ENCODE results near the gene FUT4. TPM values are rescaled to one million over a fixed set of nuclear protein-coding genes. Genes with fewer than 3 reads are reported as not detected.

Gene FUT4
- total RNA-seq (2022; extraction: Qiagen RNA extraction; ENCODE audit: low read depth) = 2.1 to 2.8 TPM (median 2.6 TPM) in 5 replicates

DNA sequence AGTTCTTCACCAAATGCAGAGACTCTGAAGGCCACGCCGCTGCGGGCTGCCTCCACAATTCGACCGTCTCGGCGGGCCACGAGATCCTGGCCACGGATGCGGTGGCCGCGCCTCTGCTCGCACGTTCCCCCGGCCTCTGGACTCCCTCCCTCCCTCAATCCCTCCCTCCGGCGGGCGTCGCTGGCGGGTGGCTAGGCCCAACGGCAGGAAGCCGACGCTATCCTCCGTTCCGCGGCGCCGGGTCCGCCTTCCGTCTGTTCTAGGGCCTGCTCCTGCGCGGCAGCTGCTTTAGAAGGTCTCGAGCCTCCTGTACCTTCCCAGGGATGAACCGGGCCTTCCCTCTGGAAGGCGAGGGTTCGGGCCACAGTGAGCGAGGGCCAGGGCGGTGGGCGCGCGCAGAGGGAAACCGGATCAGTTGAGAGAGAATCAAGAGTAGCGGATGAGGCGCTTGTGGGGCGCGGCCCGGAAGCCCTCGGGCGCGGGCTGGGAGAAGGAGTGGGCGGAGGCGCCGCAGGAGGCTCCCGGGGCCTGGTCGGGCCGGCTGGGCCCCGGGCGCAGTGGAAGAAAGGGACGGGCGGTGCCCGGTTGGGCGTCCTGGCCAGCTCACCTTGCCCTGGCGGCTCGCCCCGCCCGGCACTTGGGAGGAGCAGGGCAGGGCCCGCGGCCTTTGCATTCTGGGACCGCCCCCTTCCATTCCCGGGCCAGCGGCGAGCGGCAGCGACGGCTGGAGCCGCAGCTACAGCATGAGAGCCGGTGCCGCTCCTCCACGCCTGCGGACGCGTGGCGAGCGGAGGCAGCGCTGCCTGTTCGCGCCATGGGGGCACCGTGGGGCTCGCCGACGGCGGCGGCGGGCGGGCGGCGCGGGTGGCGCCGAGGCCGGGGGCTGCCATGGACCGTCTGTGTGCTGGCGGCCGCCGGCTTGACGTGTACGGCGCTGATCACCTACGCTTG, at the start of gene FUT4:
Gene FUT4 (plus strand): TSS at position 227 of the 951 bp plus-strand sequence. CDS start 213 bp downstream, at position 440.

DNA sequence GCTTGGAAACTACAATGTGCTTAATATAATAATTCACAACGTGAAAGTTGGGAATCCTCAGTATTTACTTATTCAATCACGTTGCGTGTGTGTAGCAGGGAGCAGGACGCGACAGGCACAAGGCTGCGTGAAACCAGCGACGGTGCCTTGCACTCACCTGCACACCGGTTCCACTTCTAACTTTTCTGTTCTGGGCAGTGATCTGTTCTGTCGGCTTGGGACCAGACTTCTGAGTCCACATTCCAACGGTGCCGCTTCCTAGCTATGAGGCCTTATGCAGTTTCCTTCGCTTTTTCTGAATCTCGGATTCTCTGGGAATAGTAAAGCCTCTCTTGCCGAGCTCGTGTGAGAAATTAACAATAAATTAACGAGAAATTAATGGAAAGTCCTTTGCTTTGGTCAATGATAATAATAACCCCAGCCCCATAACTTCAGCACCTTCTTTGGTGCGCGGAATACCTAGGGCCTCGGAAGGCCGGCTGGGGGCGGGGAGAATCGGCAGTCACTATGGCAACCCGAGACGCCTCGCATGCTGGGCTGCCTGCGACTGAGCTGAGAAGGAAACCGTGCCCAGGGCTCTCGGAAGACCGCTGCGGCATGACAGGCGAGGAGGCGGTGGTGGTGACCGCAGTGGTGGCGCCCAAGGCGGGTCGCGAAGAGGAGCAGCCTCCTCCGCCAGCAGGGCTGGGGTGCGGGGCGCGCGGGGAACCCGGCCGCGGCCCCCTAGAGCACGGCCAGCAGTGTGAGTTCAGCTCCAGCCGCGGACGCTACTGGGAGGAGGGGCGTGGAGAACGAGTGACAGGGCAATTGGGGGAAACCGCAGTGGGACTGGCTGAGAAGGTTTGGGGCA, 31.6 kb upstream of the FUT4 start, which contains the start of gene C11orf97:
Gene C11orf97 (plus strand): TSS at position 530 of the 850 bp plus-strand sequence. CDS start 68 bp downstream, at position 598.

GRCh38 chr11:94567181-94567670, 23.5 kb downstream of the FUT4 start, which contains the start of gene PIWIL4:
Gene PIWIL4 (plus strand): TSS chr11:94567368. CDS start chr11:94567519, 151 bp downstream.

Other genes with a start within 250 kb of the FUT4 start
- gene IZUMO1R, start 239.3 kb upstream of the FUT4 start, total RNA-seq (2022; extraction: Qiagen RNA extraction; ENCODE audit: low read depth) = not detected in 5 replicates
- 0.05 to 0.09 TPM (median 0.06 TPM) in 3 of 5 replicates, not detected in the others for gene GPR83, start 142.5 kb upstream of the FUT4 start, total RNA-seq (2022; extraction: Qiagen RNA extraction; ENCODE audit: low read depth)
- 13.1 to 17.3 TPM (median 16.5 TPM) in 5 replicates for gene MRE11, start 50.1 kb upstream of the FUT4 start, total RNA-seq (2022; extraction: Qiagen RNA extraction; ENCODE audit: low read depth)
- 3.3 to 8.0 TPM (median 7.4 TPM) in 5 replicates for gene ANKRD49, start 49.9 kb upstream of the FUT4 start, total RNA-seq (2022; extraction: Qiagen RNA extraction; ENCODE audit: low read depth)
- not detected in 5 replicates for gene C11orf97, start 31.5 kb upstream of the FUT4 start, total RNA-seq (2022; extraction: Qiagen RNA extraction; ENCODE audit: low read depth)
- gene PIWIL4, start 23.4 kb downstream of the FUT4 start, total RNA-seq (2022; extraction: Qiagen RNA extraction; ENCODE audit: low read depth) = 0.13 to 0.39 TPM (median 0.19 TPM) in 5 replicates
- gene AMOTL1, start 224.4 kb downstream of the FUT4 start, total RNA-seq (2022; extraction: Qiagen RNA extraction; ENCODE audit: low read depth) = 5.5 to 9.8 TPM (median 8.4 TPM) in 5 replicates